Activated CD8-positive, alpha-beta T cell treated with anti-CD3 and anti-CD28 coated beads for 36 hours (primary cell): ENCODE measurements around the gene SYNDIG1. TPM values are rescaled to one million over a fixed set of nuclear protein-coding genes. Genes with fewer than 3 reads are reported as not detected.

Source experiments
- ATAC-seq: fragments of 200-7000 bp; cut with Tn5 transposase; one replicate; pipeline ENCODE4 v1.10.0; 2021; ENCODE audit warnings: mild to moderate bottlenecking, moderate library complexity
- CTCF ChIA-PET: fragments of 350-600 bp; sonication (Branson Sonifier 250); formaldehyde crosslinking; loops from one replicate; lab custom pipeline; 2021; ENCODE audit warnings: antibody characterized with exemption; lab: Charles Lee
- POLR2A ChIA-PET: fragments of 350-600 bp; sonication (Branson Sonifier 250); formaldehyde crosslinking; loops from one replicate; lab custom pipeline; 2021; ENCODE audit warnings: antibody characterized with exemption; lab: Charles Lee
- DNase-seq: peaks from one replicate; pipeline ENCODE4 v3.0.0-alpha.2; 2020
- H3K27ac Mint-ChIP-seq: one replicate; pipeline ENCODE4 v1.8.0; 2021; ENCODE audit warnings: mild to moderate bottlenecking, mixed read lengths
- H3K27me3 Mint-ChIP-seq: one replicate; pipeline ENCODE4 v1.8.0; 2021; ENCODE audit warnings: mixed read lengths
- H3K36me3 Mint-ChIP-seq: one replicate; pipeline ENCODE4 v1.8.0; 2021; ENCODE audit warnings: low read depth, mixed read lengths
- H3K4me1 Mint-ChIP-seq: one replicate; pipeline ENCODE4 v1.8.0; 2021; ENCODE audit warnings: low read depth, mixed read lengths
- H3K4me3 Mint-ChIP-seq: one replicate; pipeline ENCODE4 v1.8.0; 2021; ENCODE audit warnings: mild to moderate bottlenecking, moderate library complexity, mixed read lengths
- H3K9me3 Mint-ChIP-seq: one replicate; pipeline ENCODE4 v1.8.0; 2021; ENCODE audit warnings: mixed read lengths
- intact Hi-C: fragments of 100-400 bp; cut with micrococcal nuclease; formaldehyde crosslinking; loops from one replicate; pipeline ENCODE4 v1.10.0; 2022
- total RNA-seq, 2 experiments: library from RNA; stranded (reverse); gene quantifications; one replicate each; pipeline ENCODE4 v1.2.3, GENCODE V29; 2021
- TF ChIP-seq, protein P1 (sequence below): fragments of 200-600 bp; IDR thresholded peaks from one replicate; pipeline ENCODE4 v1.8.0; 2022; ENCODE audit warnings: antibody characterized with exemption, mild to moderate bottlenecking

SYNDIG1 gene
- total RNA-seq, 2 experiments from 2014 or later, result not detected

DNA sequence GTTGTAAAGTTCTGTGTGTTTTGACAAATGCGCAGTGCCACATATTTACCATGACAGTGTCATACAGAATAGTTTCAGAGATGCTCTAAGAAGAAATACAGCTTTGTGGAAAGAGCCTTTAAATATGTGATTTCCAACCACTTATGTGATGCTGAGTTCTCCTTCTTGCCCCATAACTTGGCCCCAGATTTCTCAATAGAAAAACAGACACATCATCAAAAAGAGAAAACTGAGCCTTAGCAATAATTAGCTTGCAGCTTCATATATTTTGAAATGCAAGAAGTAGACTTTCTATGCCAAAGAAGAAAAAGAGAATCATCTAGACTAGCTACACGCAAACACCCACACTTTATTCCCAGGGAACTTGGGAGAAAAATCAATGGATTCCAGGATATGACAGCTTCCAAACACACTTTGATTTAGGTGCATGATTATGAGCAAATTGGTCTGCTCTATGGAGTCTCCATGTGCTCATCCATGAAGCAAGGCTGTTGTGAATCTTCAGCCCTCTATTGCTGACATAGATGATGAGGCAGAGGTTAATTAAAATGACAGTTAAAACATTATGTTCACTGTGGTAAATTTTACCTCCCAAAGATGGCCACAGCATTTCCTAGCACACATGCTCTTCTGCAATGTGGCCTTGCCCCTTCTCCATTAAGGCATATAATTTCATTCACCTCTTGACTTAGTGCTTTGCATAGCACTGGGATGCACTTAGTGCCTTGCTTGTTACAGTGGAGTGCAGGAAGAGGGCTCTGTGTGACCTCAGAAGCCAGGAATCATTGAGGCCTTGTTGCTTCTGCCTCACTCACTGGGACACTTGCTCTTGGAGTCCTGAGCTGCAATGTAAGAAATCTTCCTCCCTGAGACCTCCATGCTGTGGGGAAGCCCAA, 174.6 kb downstream of the SYNDIG1 start:
- peaks cover 1% of the 10 kb centered on the region for H3K27me3 Mint-ChIP-seq
- H3K27ac Mint-ChIP-seq, result no peak overlapping the region
- no peak for DNase-seq
- H3K4me1 Mint-ChIP-seq, result peaks cover 3% of the 10 kb centered on the region
- ATAC-seq, result no peak
- ChIA-PET CTCF (interaction anchor here (0.9 kb wide), 1 partner anchor 287 kb away, joined by 3 read pairs; no protein-coding TSS in a partner anchor), POLR2A (no interaction called here)
- H3K36me3 Mint-ChIP-seq, result no peaks in the 10 kb centered on the region
- TF ChIP-seq, protein P1, sequence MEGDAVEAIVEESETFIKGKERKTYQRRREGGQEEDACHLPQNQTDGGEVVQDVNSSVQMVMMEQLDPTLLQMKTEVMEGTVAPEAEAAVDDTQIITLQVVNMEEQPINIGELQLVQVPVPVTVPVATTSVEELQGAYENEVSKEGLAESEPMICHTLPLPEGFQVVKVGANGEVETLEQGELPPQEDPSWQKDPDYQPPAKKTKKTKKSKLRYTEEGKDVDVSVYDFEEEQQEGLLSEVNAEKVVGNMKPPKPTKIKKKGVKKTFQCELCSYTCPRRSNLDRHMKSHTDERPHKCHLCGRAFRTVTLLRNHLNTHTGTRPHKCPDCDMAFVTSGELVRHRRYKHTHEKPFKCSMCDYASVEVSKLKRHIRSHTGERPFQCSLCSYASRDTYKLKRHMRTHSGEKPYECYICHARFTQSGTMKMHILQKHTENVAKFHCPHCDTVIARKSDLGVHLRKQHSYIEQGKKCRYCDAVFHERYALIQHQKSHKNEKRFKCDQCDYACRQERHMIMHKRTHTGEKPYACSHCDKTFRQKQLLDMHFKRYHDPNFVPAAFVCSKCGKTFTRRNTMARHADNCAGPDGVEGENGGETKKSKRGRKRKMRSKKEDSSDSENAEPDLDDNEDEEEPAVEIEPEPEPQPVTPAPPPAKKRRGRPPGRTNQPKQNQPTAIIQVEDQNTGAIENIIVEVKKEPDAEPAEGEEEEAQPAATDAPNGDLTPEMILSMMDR, result no peak
- H3K4me3 Mint-ChIP-seq, result no peak overlapping the region
- intact Hi-C loops, result no loop called here
- H3K9me3 Mint-ChIP-seq, result no peaks in the 10 kb centered on the region

DNA sequence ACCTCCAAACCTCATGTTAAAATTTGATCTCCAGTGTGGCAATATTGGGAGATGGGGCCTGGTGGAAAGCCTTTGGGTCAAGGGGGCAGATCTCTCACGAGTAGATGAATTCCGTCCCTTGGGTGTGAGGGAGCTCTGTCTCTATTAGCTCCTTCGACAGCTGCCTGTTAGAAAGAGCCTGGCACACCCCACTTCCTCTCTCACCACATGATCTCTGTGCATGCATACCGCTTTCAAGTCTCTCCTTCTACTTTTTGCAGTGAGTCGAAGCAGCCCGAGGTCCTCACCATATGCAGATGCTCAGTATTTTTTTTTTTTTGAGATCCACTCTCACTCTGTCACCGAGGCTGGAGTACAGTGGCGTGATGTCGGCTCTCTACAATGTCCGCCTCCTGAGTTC, 176.9 kb downstream of the SYNDIG1 start:
- CTCF ChIA-PET, result no interaction called here
- Mint-ChIP-seq H3K27me3 (no peaks in the 10 kb centered on the region), H3K4me3 (no peak overlapping the region), H3K9me3 (no peaks in the 10 kb centered on the region), H3K36me3 (no peaks in the 10 kb centered on the region), H3K4me1 (peaks cover 3% of the 10 kb centered on the region), H3K27ac (no peak overlapping the region)
- intact Hi-C loops, result no loop called here
- POLR2A ChIA-PET, result no interaction called here
- ATAC-seq, result no peak
- TF ChIP-seq, protein P1, result no peak
- no peak for DNase-seq

GRCh38 chr20:24647713-24648112, 178.3 kb downstream of the SYNDIG1 start:
- ATAC-seq (no peak), DNase-seq (no peak)
- ChIA-PET POLR2A (no interaction called here), CTCF (no interaction called here)
- Mint-ChIP-seq H3K4me1 (peaks cover 3% of the 10 kb centered on the region), H3K27me3 (no peaks in the 10 kb centered on the region), H3K9me3 (no peaks in the 10 kb centered on the region), H3K36me3 (no peaks in the 10 kb centered on the region), H3K4me3 (no peak overlapping the region), H3K27ac (no peak overlapping the region)
- TF ChIP-seq, protein P1, result no peak
- intact Hi-C loops, result no loop called here

GRCh38 chr20:24648481-24648880, 179.1 kb downstream of the SYNDIG1 start:
- Mint-ChIP-seq H3K36me3 (no peaks in the 10 kb centered on the region), H3K4me3 (no peak overlapping the region), H3K27ac (no peak overlapping the region), H3K4me1 (peaks cover 3% of the 10 kb centered on the region), H3K27me3 (no peaks in the 10 kb centered on the region), H3K9me3 (no peaks in the 10 kb centered on the region)
- ATAC-seq (no peak), DNase-seq (no peak)
- TF ChIP-seq, protein P1, result no peak
- CTCF ChIA-PET, result no interaction called here
- intact Hi-C loops, result no loop called here
- POLR2A ChIA-PET, result no interaction called here

DNA sequence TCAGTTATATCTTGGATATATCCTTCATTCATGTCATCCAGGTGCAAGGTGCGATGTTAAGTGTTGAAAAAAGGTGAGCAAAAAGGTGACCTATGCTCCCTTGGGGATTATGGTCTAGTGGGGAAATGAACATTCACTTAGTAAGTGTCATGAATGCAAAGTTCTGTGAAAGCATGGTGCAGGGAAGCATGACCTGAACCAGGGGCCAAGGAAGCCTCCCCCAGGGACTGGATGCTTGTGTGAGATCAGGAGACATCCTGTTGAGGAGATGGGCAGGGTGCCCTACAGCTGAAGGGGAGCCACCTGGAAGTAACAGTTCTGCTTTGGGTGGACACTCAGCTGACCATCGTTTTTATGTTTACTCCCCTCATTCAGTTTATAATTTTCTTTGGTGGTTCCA, 179.5 kb downstream of the SYNDIG1 start:
- CTCF ChIA-PET, result no interaction called here
- Mint-ChIP-seq H3K36me3 (no peaks in the 10 kb centered on the region), H3K9me3 (no peaks in the 10 kb centered on the region), H3K27me3 (no peaks in the 10 kb centered on the region), H3K4me3 (no peak overlapping the region), H3K4me1 (peaks cover 3% of the 10 kb centered on the region), H3K27ac (no peak overlapping the region)
- intact Hi-C loops, result no loop called here
- no peak for DNase-seq
- POLR2A ChIA-PET, result no interaction called here
- TF ChIP-seq, protein P1, result no peak
- ATAC-seq, result no peak
